Natural killer cell (primary cell): ENCODE results near the gene RYK. TPM values are rescaled to one million over a fixed set of nuclear protein-coding genes. Genes with fewer than 3 reads are reported as not detected.

Experiments
- ATAC-seq, 3 donors: fragments of 150-1000 bp in 2 of 3; fragments of 200-7000 bp in 1 of 3; cut with Tn5 transposase; 1 replicate in 1 of 3; 2 replicates in 2 of 3; pipeline ENCODE4 v1.10.0; 2021; ENCODE audit warnings: mild to moderate bottlenecking in 2 of 3, moderate library complexity in 2 of 3
- DNase-seq, 2 donors: peaks; one replicate each; pipeline versions ENCODE4 v3.0.0 to v3.0.0-alpha.2; 2013 to 2021; ENCODE audit warnings: mixed read lengths in 1 of 2
- H3K27ac ChIP-seq: one replicate; pipeline ENCODE4 v1.5.1; 2013; ENCODE audit warnings: mild to moderate bottlenecking, low read length
- H3K27me3 ChIP-seq: one replicate; pipeline ENCODE4 v1.6.1; 2013; ENCODE audit warnings: low read length; ENCODE audit not compliant: control insufficient read depth, insufficient read depth
- H3K36me3 ChIP-seq: one replicate; pipeline ENCODE4 v1.6.1; 2013; ENCODE audit warnings: low read length; ENCODE audit not compliant: control insufficient read depth, insufficient read depth
- H3K4me1 ChIP-seq: one replicate; pipeline ENCODE4 v1.6.1; 2013; ENCODE audit warnings: low read length; ENCODE audit not compliant: control insufficient read depth, insufficient read depth
- H3K4me3 ChIP-seq: one replicate; pipeline ENCODE4 v1.5.1; 2013; ENCODE audit warnings: low read length
- H3K9me3 ChIP-seq: one replicate; pipeline ENCODE4 v1.6.1; 2013; ENCODE audit warnings: low read length; ENCODE audit not compliant: control insufficient read depth, insufficient read depth
- H3K27ac Mint-ChIP-seq, 2 donors: one replicate each; pipeline ENCODE4 v1.8.0; 2022; ENCODE audit warnings: mild to moderate bottlenecking in 2 of 2, mixed read lengths in 2 of 2, moderate library complexity in 1 of 2
- H3K27me3 Mint-ChIP-seq, 2 donors: one replicate each; pipeline ENCODE4 v1.8.0; 2022; ENCODE audit warnings: low read depth in 2 of 2, mixed read lengths in 2 of 2
- H3K36me3 Mint-ChIP-seq: one replicate; pipeline ENCODE4 v1.8.0; 2022; ENCODE audit warnings: mixed read lengths
- H3K4me1 Mint-ChIP-seq, 2 donors: one replicate each; pipeline ENCODE4 v1.8.0; 2022; ENCODE audit warnings: mixed read lengths in 2 of 2
- H3K4me3 Mint-ChIP-seq: one replicate; pipeline ENCODE4 v1.8.0; 2022; ENCODE audit warnings: mild to moderate bottlenecking, moderate library complexity, mixed read lengths
- H3K9me3 Mint-ChIP-seq, 2 donors: one replicate each; pipeline ENCODE4 v1.8.0; 2022; ENCODE audit warnings: mixed read lengths in 2 of 2
- WGBS: methylation state at CpG from one replicate; pipeline ENCODE4 v1.1.7; 2013; ENCODE audit warnings: missing lambda C conversion rate; ENCODE audit not compliant: insufficient coverage; 5-methylcytosine and 5-hydroxymethylcytosine counted together
- intact Hi-C: fragments of 100-400 bp; cut with micrococcal nuclease; formaldehyde crosslinking; loops from one replicate; pipeline ENCODE4 v1.14.2; 2022
- total RNA-seq, 4 donors: library from RNA; stranded (reverse); fragments of 120-200 nt in 1 of 4; gene quantifications; one replicate each; pipeline versions ENCODE4 v1.2.3 to v1.2.4, GENCODE V29; 2013 to 2022
- TF ChIP-seq, protein P1 (sequence below): fragments of 200-600 bp; IDR thresholded peaks from one replicate; pipeline ENCODE4 v1.8.0; 2022; ENCODE audit warnings: antibody characterized with exemption

The RYK gene
- total RNA-seq, 3 donors from 2014 or later (not counting 1 experiment from before 2014, with no cell fraction given) = 56.7 to 69.5 (median 56.8) TPM

DNA sequence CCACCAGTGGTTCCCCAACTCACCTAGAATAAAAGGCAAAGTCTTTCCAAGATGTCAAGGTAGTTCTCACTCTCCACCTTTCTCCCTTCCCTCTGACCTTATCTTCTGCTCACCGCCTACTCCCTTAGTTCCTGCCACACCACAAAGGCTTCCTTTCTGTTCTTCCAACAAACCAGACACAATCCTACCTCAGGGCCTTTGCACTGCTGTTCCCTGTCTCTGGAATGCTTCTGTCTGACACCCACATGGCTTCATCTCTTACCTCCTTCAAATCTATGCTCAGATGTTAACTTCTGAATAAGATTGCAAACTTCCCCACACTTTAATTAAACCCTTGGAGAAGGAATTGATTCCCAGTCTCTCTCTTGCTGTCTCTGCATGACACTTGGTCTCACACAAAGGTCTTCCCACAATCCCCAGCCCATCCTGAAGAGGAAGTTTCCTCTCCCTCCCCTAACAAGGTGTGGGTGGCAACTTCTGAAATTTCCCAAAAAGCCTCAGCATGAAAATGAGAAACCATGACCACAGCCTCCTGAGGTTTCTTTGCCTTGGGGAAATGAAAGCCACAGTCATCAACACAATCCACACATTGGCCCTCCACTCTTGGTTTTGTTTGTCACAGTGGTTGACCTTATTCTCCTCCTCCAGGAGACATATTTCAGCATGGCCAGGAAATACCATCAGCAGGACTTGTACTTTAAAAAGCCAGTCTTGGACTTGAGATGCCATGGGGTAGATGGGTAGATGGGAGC is 3.0 kb upstream of the RYK start:
- Mint-ChIP-seq H3K36me3 (no peaks in the 10 kb centered on the region), H3K4me1 (peaks cover 15 to 20% of the 10 kb centered on the region in 2 donors), H3K4me3 (peak overlapping the region; percentile 3), H3K27ac (peak overlapping the region in 1 of 2 donors; percentile 7), H3K9me3 (no peaks in the 10 kb centered on the region), H3K27me3 (peaks cover 10 to 22% of the 10 kb centered on the region in 2 donors)
- no peaks in the 10 kb centered on the region for H3K9me3 ChIP-seq
- no peak overlapping the region for H3K27ac ChIP-seq
- DNase-seq = no peak
- H3K27me3 ChIP-seq = no peaks in the 10 kb centered on the region
- no peak overlapping the region for H3K4me3 ChIP-seq
- H3K36me3 ChIP-seq = no peaks in the 10 kb centered on the region
- peaks cover 15% of the 10 kb centered on the region for H3K4me1 ChIP-seq
- TF ChIP-seq, protein P1, sequence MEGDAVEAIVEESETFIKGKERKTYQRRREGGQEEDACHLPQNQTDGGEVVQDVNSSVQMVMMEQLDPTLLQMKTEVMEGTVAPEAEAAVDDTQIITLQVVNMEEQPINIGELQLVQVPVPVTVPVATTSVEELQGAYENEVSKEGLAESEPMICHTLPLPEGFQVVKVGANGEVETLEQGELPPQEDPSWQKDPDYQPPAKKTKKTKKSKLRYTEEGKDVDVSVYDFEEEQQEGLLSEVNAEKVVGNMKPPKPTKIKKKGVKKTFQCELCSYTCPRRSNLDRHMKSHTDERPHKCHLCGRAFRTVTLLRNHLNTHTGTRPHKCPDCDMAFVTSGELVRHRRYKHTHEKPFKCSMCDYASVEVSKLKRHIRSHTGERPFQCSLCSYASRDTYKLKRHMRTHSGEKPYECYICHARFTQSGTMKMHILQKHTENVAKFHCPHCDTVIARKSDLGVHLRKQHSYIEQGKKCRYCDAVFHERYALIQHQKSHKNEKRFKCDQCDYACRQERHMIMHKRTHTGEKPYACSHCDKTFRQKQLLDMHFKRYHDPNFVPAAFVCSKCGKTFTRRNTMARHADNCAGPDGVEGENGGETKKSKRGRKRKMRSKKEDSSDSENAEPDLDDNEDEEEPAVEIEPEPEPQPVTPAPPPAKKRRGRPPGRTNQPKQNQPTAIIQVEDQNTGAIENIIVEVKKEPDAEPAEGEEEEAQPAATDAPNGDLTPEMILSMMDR = no peak
- ATAC-seq = no peak
- 73% methylated on average over 1 of the region's 1 CpG for WGBS
- intact Hi-C loops = loop anchor here (5.0 kb wide), 1 partner anchor 39 kb away; no protein-coding TSS in a partner anchor

DNA sequence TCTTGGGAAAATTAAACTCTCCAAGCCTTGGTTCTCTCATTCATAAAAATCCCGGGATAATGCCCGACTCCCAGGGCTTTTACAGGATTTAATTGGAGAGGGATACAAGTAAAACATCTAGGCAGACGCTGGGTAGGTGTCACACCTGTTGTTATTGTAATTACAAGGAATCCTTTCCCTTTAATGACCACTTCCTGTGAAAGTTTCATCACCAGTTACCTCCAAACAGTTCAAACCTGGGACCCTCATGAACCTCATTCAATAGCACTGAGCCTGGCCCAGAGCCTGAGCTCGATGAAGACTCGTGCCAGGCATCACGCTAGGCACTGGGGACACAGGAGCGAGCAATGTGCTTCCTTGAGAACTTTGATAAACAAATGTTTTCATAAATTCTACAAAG is 2.1 kb upstream of the RYK start:
- no peaks in the 10 kb centered on the region for H3K27me3 ChIP-seq
- WGBS = 94% methylated on average over 7 of the region's 7 CpGs
- H3K9me3 ChIP-seq = no peaks in the 10 kb centered on the region
- TF ChIP-seq, protein P1 = no peak
- no peaks in the 10 kb centered on the region for H3K36me3 ChIP-seq
- peaks cover 15% of the 10 kb centered on the region for H3K4me1 ChIP-seq
- Mint-ChIP-seq H3K4me1 (peaks cover 22 to 28% of the 10 kb centered on the region in 2 donors), H3K27me3 (peaks cover 9 to 22% of the 10 kb centered on the region in 2 donors), H3K9me3 (no peaks in the 10 kb centered on the region), H3K36me3 (no peaks in the 10 kb centered on the region), H3K4me3 (peak overlapping the region; percentile 26), H3K27ac (no peak overlapping the region)
- DNase-seq (no peak), ATAC-seq (no peak)
- no peak overlapping the region for H3K27ac ChIP-seq
- no peak overlapping the region for H3K4me3 ChIP-seq
- intact Hi-C loops = loop anchor here (5.0 kb wide), 1 partner anchor 40 kb away; no protein-coding TSS in a partner anchor

DNA sequence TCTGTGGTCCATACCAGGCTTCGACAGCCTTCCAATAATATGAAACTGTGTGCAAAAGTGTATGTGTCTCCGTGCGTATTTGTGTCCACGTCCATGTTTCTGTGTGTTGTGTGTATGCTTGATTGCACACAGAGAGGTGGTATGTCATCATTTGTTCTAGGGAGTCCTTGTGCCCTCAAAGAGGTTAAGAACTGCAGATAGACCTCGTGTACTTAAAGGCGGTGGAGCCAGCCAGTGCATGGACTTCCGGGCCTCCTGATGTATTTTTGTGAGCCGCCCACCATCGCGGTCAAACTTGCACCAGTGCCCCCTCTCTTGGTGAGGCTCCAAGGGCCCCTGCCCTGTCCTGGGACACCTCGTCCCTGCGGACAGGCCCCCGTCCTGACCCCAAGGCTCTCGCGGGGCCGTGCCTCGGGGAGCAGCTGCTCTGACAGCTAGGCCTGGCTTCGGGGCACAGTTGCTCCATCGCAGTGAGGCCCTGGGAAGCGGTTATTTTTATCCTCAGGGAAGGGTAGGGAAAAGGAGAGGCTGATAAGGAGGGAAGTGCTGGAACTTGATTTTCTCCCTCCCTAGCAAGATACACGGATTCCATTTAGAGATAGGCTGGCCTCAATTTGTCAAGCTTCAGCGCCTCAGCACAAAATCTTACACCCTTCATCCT is 1.2 kb upstream of the RYK start:
- TF ChIP-seq, protein P1 = no peak
- no peak for DNase-seq
- Mint-ChIP-seq H3K4me3 (peak overlapping the region; percentile 70), H3K27ac (peak overlapping the region; percentile 68 to 90), H3K9me3 (no peaks in the 10 kb centered on the region), H3K27me3 (peaks cover 9 to 22% of the 10 kb centered on the region in 2 donors), H3K4me1 (peaks cover 27 to 28% of the 10 kb centered on the region in 2 donors), H3K36me3 (no peaks in the 10 kb centered on the region)
- H3K27me3 ChIP-seq = no peaks in the 10 kb centered on the region
- no peak overlapping the region for H3K27ac ChIP-seq
- H3K4me3 ChIP-seq = no peak overlapping the region
- ATAC-seq = no peak
- H3K9me3 ChIP-seq = no peaks in the 10 kb centered on the region
- H3K36me3 ChIP-seq = no peaks in the 10 kb centered on the region
- peaks cover 17% of the 10 kb centered on the region for H3K4me1 ChIP-seq
- WGBS = 96% methylated on average over 19 of the region's 22 CpGs
- intact Hi-C loops = loop anchor here (5.0 kb wide), 1 partner anchor 40 kb away; no protein-coding TSS in a partner anchor
